Vagina (tissue), 2 donors: Measurements from ENCODE around the gene CEP85L. TPM values are rescaled to one million over a fixed set of nuclear protein-coding genes. Genes with fewer than 3 reads are reported as not detected.

ENCODE experiments used
- DNase-seq, 2 donors: peaks; one replicate each; pipeline ENCODE4 v3.0.0-alpha.2; 2017; ENCODE audit errors: extremely low spot score in 2 of 2
- H3K27ac ChIP-seq: fragments of 200-600 bp; sonication (generic); one replicate; pipeline ENCODE4 v1.5.1; 2019
- H3K27me3 ChIP-seq: fragments of 200-600 bp; sonication (generic); one replicate; pipeline ENCODE4 v1.5.1; 2019
- H3K36me3 ChIP-seq, 2 donors: fragments of 200-600 bp; sonication (generic); one replicate each; pipeline ENCODE4 v1.5.1; 2017 to 2019
- H3K4me1 ChIP-seq: fragments of 200-600 bp; sonication (generic); one replicate; pipeline ENCODE4 v1.5.1; 2019
- H3K4me3 ChIP-seq, 2 donors: fragments of 200-600 bp; sonication (generic); 1 replicate in 1 of 2; 2 replicates in 1 of 2; pipeline ENCODE4 v1.5.1; 2016 to 2019
- H3K9me3 ChIP-seq: fragments of 200-600 bp; sonication (generic); one replicate; pipeline ENCODE4 v1.5.1; 2019
- CTCF ChIP-seq, 3 experiments: fragments of 450-650 bp in 2 of 3; fragments of 200-600 bp in 1 of 3; sonication (generic) in 1 of 3; IDR thresholded peaks; one replicate each; pipeline ENCODE4 v1.5.1; 2017 to 2019; ENCODE audit warnings: antibody characterized with exemption in 3 of 3, mild to moderate bottlenecking in 2 of 3, moderate library complexity in 2 of 3
- POLR2A ChIP-seq, 2 donors: fragments of 450-650 bp; IDR thresholded peaks; one replicate each; pipeline ENCODE4 v1.6.1; 2017; ENCODE audit warnings: antibody characterized with exemption in 2 of 2, mild to moderate bottlenecking in 2 of 2, moderate library complexity in 2 of 2
- POLR2AphosphoS5 ChIP-seq, 2 donors: sonication (generic); formaldehyde crosslinking; IDR thresholded peaks; one replicate each; pipeline ENCODE4 v1.9.0; 2017; ENCODE audit warnings: antibody characterized with exemption in 2 of 2, mild to moderate bottlenecking in 2 of 2, low read depth in 1 of 2; ENCODE audit not compliant: insufficient read depth in 1 of 2
- intact Hi-C: fragments of 100-400 bp; cut with DNase I; formaldehyde crosslinking; loops from one replicate; pipeline ENCODE4 v1.15.1; 2023
- total RNA-seq: library from RNA; depleted of rRNA; stranded (reverse); fragments of >200 nt; gene quantifications from one replicate; pipeline ENCODE4 v1.2.3, GENCODE V29; 2016

Gene CEP85L
- total RNA-seq, 1 donor from 2014 or later = 11.8 TPM

GRCh38 chr6:118524686-118525085 lies 126.7 kb downstream of the CEP85L start:
- Histone ChIP-seq H3K9me3 (no peaks in the 10 kb centered on the region), H3K4me1 (peaks cover 5% of the 10 kb centered on the region), H3K27ac (no peak overlapping the region), H3K36me3 (no peaks in the 10 kb centered on the region), H3K27me3 (no peaks in the 10 kb centered on the region), H3K4me3 (no peak overlapping the region)
- no peak for DNase-seq
- intact Hi-C loops = no loop called here
- TF ChIP-seq POLR2AphosphoS5 (IDR thresholded peaks at IDR 0.05; ENCODE audit: insufficient read depth in 1 of 2, low read depth in 1 of 2) (no peak), CTCF (IDR thresholded peaks at IDR 0.05) (no peak), POLR2A (IDR thresholded peaks at IDR 0.05) (no peak)

DNA sequence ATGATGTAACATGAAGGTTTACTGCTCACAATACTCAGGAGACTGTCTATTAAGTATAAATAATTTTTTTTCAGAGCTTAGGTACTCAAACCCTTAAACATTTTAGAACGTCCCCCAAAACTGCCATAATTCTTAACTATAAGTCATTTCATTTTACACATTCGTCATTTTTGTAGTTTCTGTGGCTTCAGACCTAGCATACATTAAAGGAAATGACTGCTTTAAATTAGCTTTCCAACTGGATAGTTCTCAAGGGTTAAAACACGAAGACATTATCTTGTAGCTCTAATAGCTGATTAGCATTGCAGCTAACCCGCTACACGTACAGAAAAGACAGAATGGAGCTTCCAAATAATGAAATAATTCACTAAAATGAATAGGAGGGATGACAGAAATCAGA lies 128.2 kb downstream of the CEP85L start:
- DNase-seq = no peak
- intact Hi-C loops = no loop called here
- H3K27me3 ChIP-seq = no peaks in the 10 kb centered on the region
- no peak overlapping the region for H3K4me3 ChIP-seq
- H3K27ac ChIP-seq = no peak overlapping the region
- no peaks in the 10 kb centered on the region for H3K36me3 ChIP-seq
- TF ChIP-seq CTCF (IDR thresholded peaks at IDR 0.05) = no peak
- no peak for TF ChIP-seq POLR2A (IDR thresholded peaks at IDR 0.05)
- no peak for TF ChIP-seq POLR2AphosphoS5 (IDR thresholded peaks at IDR 0.05; ENCODE audit: insufficient read depth in 1 of 2, low read depth in 1 of 2)
- H3K4me1 ChIP-seq = peaks cover 5% of the 10 kb centered on the region
- no peaks in the 10 kb centered on the region for H3K9me3 ChIP-seq

GRCh38 chr6:118522422-118522821 lies 129.0 kb downstream of the CEP85L start:
- Histone ChIP-seq H3K4me3 (no peak overlapping the region), H3K9me3 (no peaks in the 10 kb centered on the region), H3K36me3 (no peaks in the 10 kb centered on the region), H3K27ac (no peak overlapping the region), H3K27me3 (no peaks in the 10 kb centered on the region), H3K4me1 (peaks cover 5% of the 10 kb centered on the region)
- TF ChIP-seq POLR2AphosphoS5 (IDR thresholded peaks at IDR 0.05; ENCODE audit: insufficient read depth in 1 of 2, low read depth in 1 of 2) (no peak), POLR2A (IDR thresholded peaks at IDR 0.05) (no peak), CTCF (IDR thresholded peaks at IDR 0.05) (no peak)
- DNase-seq = no peak
- intact Hi-C loops = no loop called here

DNA sequence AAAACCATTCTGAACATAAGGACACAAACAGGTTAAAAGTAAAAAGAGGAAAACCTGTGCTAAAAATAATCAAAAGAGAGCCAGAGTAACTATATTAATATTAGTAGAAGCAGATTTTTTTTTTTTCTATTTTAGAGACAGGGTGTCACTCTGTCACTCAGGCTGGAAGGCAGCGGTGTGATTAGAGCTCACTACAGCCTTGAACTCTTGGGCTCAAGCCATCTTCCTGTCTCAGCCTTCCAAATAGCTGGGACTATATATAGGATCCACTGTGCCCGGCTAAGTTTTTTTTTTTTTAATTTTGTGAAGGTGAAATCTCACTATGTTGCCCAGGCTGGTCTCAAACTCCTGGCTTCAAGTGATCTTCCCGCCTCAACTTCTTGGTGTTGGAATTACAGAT lies 136.7 kb downstream of the CEP85L start:
- intact Hi-C loops = no loop called here
- no peaks in the 10 kb centered on the region for H3K27me3 ChIP-seq
- TF ChIP-seq POLR2A (IDR thresholded peaks at IDR 0.05) = no peak
- TF ChIP-seq POLR2AphosphoS5 (IDR thresholded peaks at IDR 0.05; ENCODE audit: insufficient read depth in 1 of 2, low read depth in 1 of 2) = no peak
- TF ChIP-seq CTCF (IDR thresholded peaks at IDR 0.05) = no peak

GRCh38 chr6:118511930-118512715 lies 139.3 kb downstream of the CEP85L start:
- Histone ChIP-seq H3K27me3 (no peaks in the 10 kb centered on the region), H3K36me3 (no peaks in the 10 kb centered on the region), H3K4me1 (no peaks in the 10 kb centered on the region), H3K27ac (no peak overlapping the region), H3K9me3 (no peaks in the 10 kb centered on the region), H3K4me3 (no peak overlapping the region)
- no peak for TF ChIP-seq CTCF (IDR thresholded peaks at IDR 0.05)
- no peak for TF ChIP-seq POLR2AphosphoS5 (IDR thresholded peaks at IDR 0.05; ENCODE audit: insufficient read depth in 1 of 2, low read depth in 1 of 2)
- no peak for TF ChIP-seq POLR2A (IDR thresholded peaks at IDR 0.05)
- intact Hi-C loops = no loop called here
- DNase-seq = no peak

More for the DNA sequence above, 136.7 kb downstream of the CEP85L start:
- Histone ChIP-seq H3K36me3 (no peaks in the 10 kb centered on the region), H3K9me3 (no peaks in the 10 kb centered on the region), H3K4me1 (no peaks in the 10 kb centered on the region), H3K27ac (no peak overlapping the region), H3K4me3 (no peak overlapping the region)
- no peak for DNase-seq
